Astrocyte (in vitro differentiated cells and primary cell): ENCODE results near the gene CACNG6. TPM values are rescaled to one million over a fixed set of nuclear protein-coding genes. Genes with fewer than 3 reads are reported as not detected.
A peak's percentile ranks its signal among the peaks of the same experiment; 100 is the strongest.

Experiments used
- DNase-seq: peaks from one replicate; pipeline ENCODE4 v3.0.0-alpha.2; 2010; ENCODE audit warnings: low read depth
- FAIRE-seq: peaks from 2 replicates; lab custom pipeline; 2011; peaks lifted over from hg19 to GRCh38; lab: Jason Lieb, UNC
- H2AFZ ChIP-seq: 2 replicates; pipeline ENCODE4 v1.6.0; 2012; ENCODE audit warnings: low read depth, low read length, inconsistent platforms
- H3K27ac ChIP-seq: 2 replicates; pipeline ENCODE4 v1.5.1; 2011; ENCODE audit warnings: low read depth, low read length, inconsistent platforms
- H3K27me3 ChIP-seq: 2 replicates; pipeline ENCODE4 v1.6.0; 2011; ENCODE audit warnings: low read length, inconsistent platforms; ENCODE audit not compliant: insufficient read depth
- H3K36me3 ChIP-seq: 2 replicates; pipeline ENCODE4 v1.5.1; 2011; ENCODE audit warnings: low read length, inconsistent platforms; ENCODE audit not compliant: insufficient read depth
- H3K4me1 ChIP-seq: 2 replicates; pipeline ENCODE4 v1.5.1; 2011; ENCODE audit warnings: low read length, inconsistent platforms; ENCODE audit not compliant: insufficient read depth
- H3K4me2 ChIP-seq: 2 replicates; pipeline ENCODE4 v1.6.0; 2012; ENCODE audit warnings: low read length, inconsistent platforms
- H3K4me3 ChIP-seq: 2 replicates; pipeline ENCODE4 v1.5.1; 2011; ENCODE audit warnings: low read depth, mild to moderate bottlenecking, low read length, inconsistent platforms; ENCODE audit not compliant: insufficient read depth
- H3K79me2 ChIP-seq: 2 replicates; pipeline ENCODE4 v1.6.0; 2012; ENCODE audit warnings: mild to moderate bottlenecking, low read length, inconsistent platforms; ENCODE audit not compliant: insufficient read depth
- H3K9ac ChIP-seq: 2 replicates; pipeline ENCODE4 v1.6.0; 2012; ENCODE audit warnings: mild to moderate bottlenecking, low read length, inconsistent platforms
- H3K9me3 ChIP-seq: 2 replicates; pipeline ENCODE4 v1.5.1; 2012; ENCODE audit warnings: low read depth, mild to moderate bottlenecking, low read length, inconsistent platforms; ENCODE audit not compliant: insufficient read depth
- H4K20me1 ChIP-seq: 2 replicates; pipeline ENCODE4 v1.6.0; 2012; ENCODE audit warnings: low read length, inconsistent platforms; ENCODE audit not compliant: insufficient read depth
- H3K27ac Mint-ChIP-seq: one replicate; pipeline ENCODE4 v1.8.0; 2021; ENCODE audit warnings: mild to moderate bottlenecking, mixed read lengths; ENCODE audit not compliant: unreplicated experiment
- H3K27me3 Mint-ChIP-seq: one replicate; pipeline ENCODE4 v1.8.0; 2021; ENCODE audit warnings: low read depth, mixed read lengths; ENCODE audit not compliant: unreplicated experiment
- H3K36me3 Mint-ChIP-seq: one replicate; pipeline ENCODE4 v1.8.0; 2021; ENCODE audit warnings: low read depth, mixed read lengths; ENCODE audit not compliant: unreplicated experiment
- H3K4me1 Mint-ChIP-seq: one replicate; pipeline ENCODE4 v1.8.0; 2021; ENCODE audit warnings: low read depth, mixed read lengths; ENCODE audit not compliant: unreplicated experiment
- H3K4me3 Mint-ChIP-seq: one replicate; pipeline ENCODE4 v1.8.0; 2021; ENCODE audit warnings: mild to moderate bottlenecking, moderate library complexity, mixed read lengths; ENCODE audit not compliant: unreplicated experiment
- H3K9me3 Mint-ChIP-seq: one replicate; pipeline ENCODE4 v1.8.0; 2021; ENCODE audit warnings: mild to moderate bottlenecking, mixed read lengths; ENCODE audit not compliant: unreplicated experiment
- CTCF ChIP-seq: IDR thresholded peaks from 2 replicates; pipeline ENCODE4 v1.5.1; 2011; ENCODE audit warnings: low read depth, mild to moderate bottlenecking, inconsistent platforms, low read length, moderate library complexity; ENCODE audit not compliant: insufficient read depth
- EZH2 ChIP-seq: IDR thresholded peaks from 2 replicates; pipeline ENCODE4 v1.6.1; 2012; ENCODE audit warnings: mild to moderate bottlenecking, low read length, inconsistent platforms; ENCODE audit not compliant: insufficient read depth
- total RNA-seq: library from RNA; stranded (reverse); gene quantifications from 2 replicates; pipeline ENCODE4 v1.2.1, GENCODE V29; 2021

CACNG6 gene
- total RNA-seq, 1 donor from 2014 or later = 0.20 TPM

GRCh38 chr19:53981376-53981951, 10.0 kb upstream of the CACNG6 start:
- Histone ChIP-seq H3K4me3 (no peak overlapping the region), H3K36me3 (no peaks in the 10 kb centered on the region), H3K9ac (no peak overlapping the region), H3K27ac (no peak overlapping the region), H4K20me1 (no peaks in the 10 kb centered on the region), H3K9me3 (peaks cover 5% of the 10 kb centered on the region), H3K79me2 (no peaks in the 10 kb centered on the region), H3K27me3 (peaks cover 4% of the 10 kb centered on the region), H2AFZ (no peak overlapping the region), H3K4me2 (peak overlapping the region; percentile 94), H3K4me1 (peaks cover 11% of the 10 kb centered on the region)
- H3K27me3 Mint-ChIP-seq = peaks cover 20% of the 10 kb centered on the region
- FAIRE-seq (no peak), DNase-seq (no peak)
- TF ChIP-seq CTCF (no peak), EZH2 (no peak)
- H3K9me3 Mint-ChIP-seq = peaks cover 15% of the 10 kb centered on the region
- H3K36me3 Mint-ChIP-seq = peaks cover 7% of the 10 kb centered on the region
- peak overlapping the region; percentile 90 for H3K4me3 Mint-ChIP-seq
- H3K4me1 Mint-ChIP-seq = peaks cover 6% of the 10 kb centered on the region
- no peak overlapping the region for H3K27ac Mint-ChIP-seq

GRCh38 chr19:53982001-53982451, 9.4 kb upstream of the CACNG6 start:
- peaks cover 4% of the 10 kb centered on the region for H3K27me3 ChIP-seq
- peak overlapping the region; percentile 23 for H3K4me3 ChIP-seq
- H3K4me1 Mint-ChIP-seq = peaks cover 6% of the 10 kb centered on the region
- peak overlapping the region; percentile 23 for H3K9ac ChIP-seq
- H3K36me3 Mint-ChIP-seq = peaks cover 7% of the 10 kb centered on the region
- DNase-seq (no peak), FAIRE-seq (no peak)
- no peaks in the 10 kb centered on the region for H3K79me2 ChIP-seq
- H3K4me1 ChIP-seq = peaks cover 11% of the 10 kb centered on the region
- no peak overlapping the region for H3K27ac ChIP-seq
- no peak overlapping the region for H3K4me3 Mint-ChIP-seq
- peaks cover 5% of the 10 kb centered on the region for H3K9me3 ChIP-seq
- peak overlapping the region; percentile 75 for H3K4me2 ChIP-seq
- H3K27me3 Mint-ChIP-seq = peaks cover 20% of the 10 kb centered on the region
- no peak for TF ChIP-seq CTCF
- peak; percentile 69 for TF ChIP-seq EZH2
- H4K20me1 ChIP-seq = no peaks in the 10 kb centered on the region
- H3K27ac Mint-ChIP-seq = no peak overlapping the region
- peak overlapping the region; percentile 77 for H2AFZ ChIP-seq
- peaks cover 15% of the 10 kb centered on the region for H3K9me3 Mint-ChIP-seq
- H3K36me3 ChIP-seq = no peaks in the 10 kb centered on the region

GRCh38 chr19:53982611-53983010, 8.8 kb upstream of the CACNG6 start:
- H3K4me2 ChIP-seq = no peak overlapping the region
- H3K9me3 ChIP-seq = peaks cover 5% of the 10 kb centered on the region
- H3K27ac ChIP-seq = no peak overlapping the region
- H3K79me2 ChIP-seq = no peaks in the 10 kb centered on the region
- FAIRE-seq (no peak), DNase-seq (no peak)
- H3K27me3 ChIP-seq = peaks cover 4% of the 10 kb centered on the region
- H3K36me3 Mint-ChIP-seq = peaks cover 4% of the 10 kb centered on the region
- no peaks in the 10 kb centered on the region for H3K36me3 ChIP-seq
- no peak overlapping the region for H2AFZ ChIP-seq
- H3K4me1 ChIP-seq = peaks cover 11% of the 10 kb centered on the region
- no peak overlapping the region for H3K9ac ChIP-seq
- H3K27me3 Mint-ChIP-seq = peaks cover 20% of the 10 kb centered on the region
- H3K4me3 ChIP-seq = no peak overlapping the region
- no peaks in the 10 kb centered on the region for H4K20me1 ChIP-seq
- no peak overlapping the region for H3K4me3 Mint-ChIP-seq
- H3K27ac Mint-ChIP-seq = no peak overlapping the region
- peaks cover 2% of the 10 kb centered on the region for H3K4me1 Mint-ChIP-seq
- H3K9me3 Mint-ChIP-seq = peaks cover 12% of the 10 kb centered on the region
- TF ChIP-seq CTCF = no peak
- no peak for TF ChIP-seq EZH2
